ENCODE results near the gene STAG1.

DNA sequence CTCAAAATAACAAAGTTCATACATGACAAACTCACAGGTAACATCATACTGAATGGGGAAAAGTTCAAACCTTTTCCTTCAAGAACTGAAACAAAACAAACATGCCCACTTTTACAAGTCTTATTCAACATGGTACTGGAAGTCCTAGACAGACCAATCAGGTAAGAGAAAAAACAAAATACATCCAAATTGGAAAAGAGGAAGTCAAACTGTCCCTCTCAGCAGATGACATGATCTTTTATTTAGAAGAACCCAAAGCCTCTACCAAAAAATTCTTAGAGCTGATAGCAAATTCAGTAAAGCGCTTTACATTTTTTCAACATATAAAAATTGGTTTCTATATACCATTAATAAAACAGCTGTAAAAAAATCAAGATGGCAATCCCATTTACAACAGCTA is 219.4 kb downstream of the STAG1 start:
- TF ChIP-seq ZBTB8A (IDR thresholded peaks at IDR 0.05; ENCODE audit: partially characterized antibody) (no peak), EZH2 (IDR thresholded peaks at IDR 0.05; ENCODE audit: borderline replicate concordance, low read depth, low read length) (no peak), C11orf30 (IDR thresholded peaks at IDR 0.05; ENCODE audit: low read depth) (no peak), POLR3A (IDR thresholded peaks at IDR 0.05; ENCODE audit: borderline replicate concordance, extremely low read depth, insufficient read depth, insufficient read length) (no peak), FOXK1 (CRISPR knock-in tag; IDR thresholded peaks at IDR 0.05; ENCODE audit: borderline replicate concordance) (no peak), PHF20 (IDR thresholded peaks at IDR 0.05; ENCODE audit: partially characterized antibody) (no peak), RCOR1 (IDR thresholded peaks at IDR 0.05; ENCODE audit: borderline replicate concordance in 1 of 2, low read depth in 2 of 2, low read length in 2 of 2) (no peak)
- TF ChIP-seq, protein P1, sequence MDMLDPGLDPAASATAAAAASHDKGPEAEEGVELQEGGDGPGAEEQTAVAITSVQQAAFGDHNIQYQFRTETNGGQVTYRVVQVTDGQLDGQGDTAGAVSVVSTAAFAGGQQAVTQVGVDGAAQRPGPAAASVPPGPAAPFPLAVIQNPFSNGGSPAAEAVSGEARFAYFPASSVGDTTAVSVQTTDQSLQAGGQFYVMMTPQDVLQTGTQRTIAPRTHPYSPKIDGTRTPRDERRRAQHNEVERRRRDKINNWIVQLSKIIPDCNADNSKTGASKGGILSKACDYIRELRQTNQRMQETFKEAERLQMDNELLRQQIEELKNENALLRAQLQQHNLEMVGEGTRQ (CRISPR knock-in tag; IDR thresholded peaks at IDR 0.05), result no peak

All from K562 (cell line).